Stimulated activated CD8-positive, alpha-beta memory T cell treated with anti-CD3 and anti-CD28 coated beads, Interleukin-12 subunit alpha, Interleukin-12 subunit beta, amount 100 ng/mL, for 4 hours (primary cell): ENCODE results near the gene OR6P1.

ENCODE experiments used
- DNase-seq: peaks from one replicate; pipeline ENCODE4 v3.0.0-alpha.2; 2020; ENCODE audit warnings: low read depth

Gene OR6P1, protein sequence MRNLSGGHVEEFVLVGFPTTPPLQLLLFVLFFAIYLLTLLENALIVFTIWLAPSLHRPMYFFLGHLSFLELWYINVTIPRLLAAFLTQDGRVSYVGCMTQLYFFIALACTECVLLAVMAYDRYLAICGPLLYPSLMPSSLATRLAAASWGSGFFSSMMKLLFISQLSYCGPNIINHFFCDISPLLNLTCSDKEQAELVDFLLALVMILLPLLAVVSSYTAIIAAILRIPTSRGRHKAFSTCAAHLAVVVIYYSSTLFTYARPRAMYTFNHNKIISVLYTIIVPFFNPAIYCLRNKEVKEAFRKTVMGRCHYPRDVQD

DNA sequence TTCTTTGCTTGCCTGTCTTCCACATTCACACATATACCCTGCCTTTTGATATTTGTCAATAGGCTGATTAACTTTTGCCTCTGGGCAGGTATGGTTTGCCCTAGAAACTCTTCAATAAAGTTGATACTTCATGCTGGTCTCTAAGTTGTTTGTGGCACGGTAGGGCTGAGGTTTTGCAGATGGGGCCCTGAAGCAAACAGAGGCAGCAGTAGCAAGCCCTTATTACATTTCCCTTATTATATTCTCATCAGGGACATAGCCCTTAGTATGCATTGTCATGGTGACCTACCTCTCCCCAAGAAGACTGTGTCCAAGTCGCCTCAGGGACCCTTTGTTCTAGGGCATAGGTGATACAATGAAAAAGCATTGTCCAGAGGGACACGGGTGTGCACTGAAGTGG, at the start of gene OR6P1:
Gene OR6P1 (minus strand): TSS at position 101 of the 400 bp plus-strand sequence. CDS start 6,976 bp downstream, outside the sequence.
- DNase-seq: no peak

DNA sequence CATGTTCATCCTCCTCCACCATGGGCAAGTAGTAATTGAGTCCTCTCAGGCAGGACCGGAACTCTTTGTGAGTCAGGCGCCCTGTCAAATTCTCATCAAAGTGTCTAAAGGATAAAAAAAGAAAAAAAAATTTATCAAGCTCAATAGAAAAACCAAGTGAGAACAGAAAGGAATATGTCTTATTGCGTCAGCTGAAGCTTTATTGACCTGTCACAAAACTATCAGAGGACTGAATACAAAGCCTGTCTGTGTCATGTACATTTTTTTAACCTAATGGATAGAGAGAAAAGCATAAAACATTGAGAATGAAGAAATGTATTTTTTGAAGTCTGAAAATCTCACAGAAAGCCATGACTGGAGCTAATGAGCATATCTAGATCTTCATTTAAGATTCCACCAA, 43.4 kb upstream of the OR6P1 start:
- no peak for DNase-seq

DNA sequence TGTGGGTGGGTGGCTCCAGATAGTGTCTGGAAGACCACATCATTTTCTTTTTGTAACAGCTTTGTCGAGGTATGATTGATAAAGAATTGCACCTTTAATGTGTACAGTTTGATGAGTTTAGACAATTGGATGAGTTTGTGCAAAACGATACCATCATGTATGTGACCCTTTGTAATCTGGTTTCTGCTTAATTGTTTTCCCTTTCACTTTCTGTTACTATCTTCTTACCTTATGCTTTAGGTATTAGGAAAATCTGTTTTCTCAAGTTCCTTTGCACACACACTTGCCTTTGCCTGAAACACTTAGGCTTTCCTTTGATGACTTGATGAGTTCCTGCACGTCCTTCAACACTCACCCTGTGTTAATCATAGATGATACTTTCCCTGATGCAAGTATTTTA, 41.5 kb upstream of the OR6P1 start:
- DNase-seq: no peak

DNA sequence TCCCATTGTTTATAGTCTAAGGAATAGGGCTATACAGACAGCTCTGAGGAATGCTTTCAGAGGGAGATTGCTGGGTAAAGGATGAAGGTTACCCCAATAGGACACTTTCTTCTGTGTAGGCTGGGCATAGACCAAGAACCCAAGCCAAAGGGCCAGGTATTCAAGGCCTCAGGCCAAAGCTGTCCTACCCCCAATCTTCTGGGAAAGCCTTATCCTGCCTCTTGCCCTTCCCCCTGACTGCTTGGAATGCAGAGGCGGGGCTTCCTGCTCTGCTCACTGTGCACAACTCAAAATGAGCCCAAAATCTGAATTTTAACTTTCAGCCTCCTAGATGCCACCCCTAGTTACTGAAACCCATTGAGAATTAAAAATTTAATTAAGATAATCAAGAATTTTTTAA, 36.9 kb upstream of the OR6P1 start:
- DNase-seq: no peak

DNA sequence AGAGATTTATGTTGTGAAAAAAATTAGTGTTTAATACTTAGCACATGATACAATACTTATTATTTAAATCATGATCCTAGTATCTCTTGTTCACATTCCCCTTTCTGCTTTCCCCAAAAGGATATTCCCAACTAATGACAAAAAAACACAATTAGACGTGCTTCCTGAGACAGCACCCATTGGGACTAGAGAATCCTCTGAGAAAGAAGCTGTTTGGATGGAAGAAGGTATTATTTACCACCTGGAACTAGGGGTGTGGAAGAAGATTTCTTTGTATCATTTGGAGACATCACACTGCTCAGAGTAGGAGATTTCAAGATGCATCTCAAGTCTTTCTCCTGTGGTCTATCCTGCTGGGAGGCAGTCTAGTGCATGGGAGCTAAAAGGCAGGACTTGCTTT, 34.6 kb upstream of the OR6P1 start, which contains the start of gene OR10Z1:
Gene OR10Z1 (plus strand): TSS at position 301 of the 400 bp plus-strand sequence. CDS start 1,171 bp downstream, outside the sequence.
- DNase-seq: no peak

DNA sequence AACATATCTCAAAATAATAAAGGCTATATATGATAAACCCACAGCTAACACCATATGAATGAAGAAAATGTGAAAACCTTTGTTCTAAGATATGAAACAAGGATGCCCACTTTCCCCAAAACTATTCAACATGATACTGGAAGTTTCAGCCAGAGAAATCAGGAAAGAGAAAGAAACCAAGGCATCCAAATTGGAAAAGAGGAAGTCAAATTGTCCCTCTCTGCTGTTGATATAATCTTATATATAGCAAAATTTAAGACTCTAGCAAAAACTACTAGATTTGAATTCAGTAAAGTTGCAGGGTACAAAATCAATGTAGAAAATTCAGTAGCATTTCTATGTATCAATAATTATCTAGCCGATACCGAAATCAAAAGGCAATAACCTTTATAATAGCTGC, 30.4 kb upstream of the OR6P1 start:
- no peak for DNase-seq

DNA sequence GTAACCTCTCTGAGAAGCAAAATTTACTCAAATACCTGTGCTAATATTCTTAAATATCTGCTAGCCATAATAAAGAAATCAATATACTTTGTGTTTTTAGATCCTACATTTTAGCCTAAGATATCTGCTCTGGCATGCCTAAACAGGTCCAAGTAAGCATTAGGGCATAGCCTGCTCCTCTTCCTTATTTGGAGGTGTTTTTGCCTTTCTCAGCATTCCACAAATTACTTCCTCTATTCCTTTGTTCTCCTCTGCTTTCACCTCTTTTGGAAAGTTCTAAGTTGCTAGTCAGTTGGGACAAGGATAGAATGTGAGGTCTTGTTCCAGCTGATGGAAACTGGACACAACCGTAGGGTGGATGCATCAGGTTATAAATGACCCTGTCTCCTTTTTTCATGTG, 16.6 kb upstream of the OR6P1 start:
- DNase-seq: no peak

DNA sequence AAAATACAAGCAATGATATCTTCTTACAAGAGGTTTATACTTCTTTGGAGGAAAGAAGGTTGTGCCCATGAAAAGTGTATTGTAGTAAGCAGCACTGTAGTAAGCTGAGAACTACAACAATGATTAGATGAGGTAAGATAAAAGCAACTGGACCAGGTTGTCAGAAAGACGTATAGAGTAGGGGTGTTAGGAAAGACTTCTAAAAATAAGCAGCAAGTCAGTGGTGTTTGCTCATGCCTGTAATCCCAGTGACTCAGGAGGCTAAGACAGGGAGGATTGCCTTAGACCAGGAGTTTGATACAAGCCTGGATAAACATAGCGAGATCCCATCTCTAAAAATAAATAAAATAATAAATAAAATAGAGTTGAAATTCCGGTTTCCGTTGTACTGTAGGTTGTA, 13.6 kb upstream of the OR6P1 start:
- DNase-seq: no peak

DNA sequence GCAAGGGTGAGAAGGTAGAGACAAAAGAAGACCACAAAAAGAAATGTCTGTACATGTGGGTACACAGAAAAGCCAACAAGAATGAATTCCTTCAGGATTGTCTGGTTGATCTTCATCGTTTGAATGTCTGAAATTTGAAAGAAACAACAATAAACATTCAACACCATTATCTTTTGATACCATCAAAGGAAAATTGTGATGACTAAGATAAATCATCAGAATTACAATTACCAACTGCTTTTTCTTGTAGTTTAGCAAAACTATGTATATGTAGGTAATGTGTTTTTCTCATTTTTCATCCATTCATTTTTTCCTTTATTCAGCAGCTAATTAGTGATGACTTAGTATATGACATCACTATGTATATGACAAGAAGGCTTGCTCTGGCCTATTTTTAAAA, 9.4 kb upstream of the OR6P1 start, which contains the start of gene OR10X1:
Gene OR10X1 (minus strand): TSS at position 167 of the 400 bp plus-strand sequence. CDS start 0 bp downstream, at position 167.
- DNase-seq: no peak

DNA sequence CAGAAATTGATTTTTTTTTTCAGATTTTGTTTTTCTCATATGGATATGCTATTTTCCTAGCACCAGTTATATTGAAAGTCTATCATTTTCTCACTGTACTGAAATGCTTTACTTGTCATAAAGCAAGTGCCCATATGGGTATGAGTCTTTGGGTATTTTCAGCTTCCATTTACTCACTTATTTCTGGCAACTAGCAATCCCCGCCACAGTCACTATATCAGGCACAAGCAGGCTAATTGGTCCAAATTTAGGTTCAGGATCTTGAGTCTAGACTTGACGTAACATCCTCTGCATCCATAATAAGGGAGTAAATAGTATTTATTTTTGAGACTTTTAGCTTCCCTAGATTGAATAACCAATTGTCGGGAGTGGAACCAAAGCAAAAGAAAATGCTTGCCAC, 7.2 kb upstream of the OR6P1 start:
- DNase-seq: no peak

DNA sequence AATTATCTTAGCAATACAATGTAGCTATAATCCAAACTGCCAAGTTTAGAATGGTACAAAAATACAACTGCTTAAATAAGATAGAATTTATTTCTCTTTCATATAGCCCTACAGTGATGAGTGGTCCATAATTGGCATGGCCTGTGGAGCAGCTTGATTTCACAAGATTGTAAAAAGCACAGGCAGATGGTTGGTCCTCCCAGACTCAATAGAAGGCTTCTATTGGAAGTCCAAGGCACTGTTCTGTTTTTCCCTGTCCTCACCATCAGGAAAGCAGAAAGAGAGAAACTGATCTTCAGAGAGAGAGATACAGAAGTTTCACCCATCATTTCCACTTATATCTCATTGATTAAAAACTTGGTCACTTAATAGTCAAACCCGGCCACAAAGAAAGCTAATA, 1.8 kb upstream of the OR6P1 start:
- no peak for DNase-seq

DNA sequence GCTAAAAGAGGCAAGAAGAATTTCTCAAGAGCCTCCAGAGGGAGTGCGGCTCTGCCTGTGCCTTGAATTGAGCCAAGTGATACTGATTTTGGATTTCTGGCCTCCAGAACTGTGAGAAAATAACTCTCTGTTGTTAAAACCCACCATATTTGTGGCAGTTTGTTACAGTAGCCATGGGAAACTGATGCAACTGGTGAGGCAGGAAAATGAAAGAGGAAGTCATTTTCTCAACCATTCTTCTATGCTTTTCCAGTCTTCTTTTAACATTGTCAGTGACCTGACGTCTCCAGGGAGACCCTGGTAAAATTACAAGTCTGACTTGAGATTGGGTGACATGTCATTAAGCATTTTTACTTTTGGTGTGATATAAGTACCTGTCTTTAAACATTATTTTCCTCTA, 5.8 kb downstream of the OR6P1 start:
- DNase-seq: no peak

DNA sequence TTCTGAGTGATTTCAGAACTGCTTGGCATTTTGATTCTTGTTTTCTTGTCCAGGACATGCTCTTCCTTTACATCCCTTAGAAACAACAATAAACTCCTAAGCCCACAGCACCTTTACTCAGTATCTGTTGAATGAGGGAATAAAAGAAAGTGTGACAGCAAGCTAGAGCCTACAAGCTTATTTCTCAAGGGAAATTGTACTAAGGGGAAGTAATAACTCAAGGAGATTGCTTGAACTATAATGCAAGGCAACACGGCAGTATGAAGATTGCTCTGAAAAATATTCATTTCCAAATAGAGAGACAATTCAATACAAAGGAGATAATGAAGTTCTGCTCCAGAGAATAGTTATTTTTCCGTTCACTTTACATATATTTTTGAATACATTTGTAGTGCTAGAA, 6.5 kb downstream of the OR6P1 start:
- no peak for DNase-seq

DNA sequence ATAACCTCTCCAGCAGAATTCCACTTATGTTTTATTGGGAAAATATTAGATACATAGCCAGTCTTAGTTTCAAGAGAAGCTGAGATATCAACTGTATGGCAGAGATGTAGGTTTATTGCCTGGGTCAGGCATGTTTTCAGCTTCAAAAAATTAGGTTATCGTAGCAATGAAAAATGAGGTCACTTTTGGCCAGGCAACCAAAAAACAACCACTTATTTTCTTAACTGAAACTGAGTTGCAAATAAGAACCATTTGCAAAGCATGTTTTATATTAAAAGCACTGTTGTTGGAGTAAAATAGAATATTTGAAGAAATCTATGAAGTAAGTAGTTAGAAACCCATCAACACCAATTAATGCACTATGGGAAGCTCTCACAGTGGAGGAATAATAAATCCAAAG, 10.7 kb downstream of the OR6P1 start:
- no peak for DNase-seq

DNA sequence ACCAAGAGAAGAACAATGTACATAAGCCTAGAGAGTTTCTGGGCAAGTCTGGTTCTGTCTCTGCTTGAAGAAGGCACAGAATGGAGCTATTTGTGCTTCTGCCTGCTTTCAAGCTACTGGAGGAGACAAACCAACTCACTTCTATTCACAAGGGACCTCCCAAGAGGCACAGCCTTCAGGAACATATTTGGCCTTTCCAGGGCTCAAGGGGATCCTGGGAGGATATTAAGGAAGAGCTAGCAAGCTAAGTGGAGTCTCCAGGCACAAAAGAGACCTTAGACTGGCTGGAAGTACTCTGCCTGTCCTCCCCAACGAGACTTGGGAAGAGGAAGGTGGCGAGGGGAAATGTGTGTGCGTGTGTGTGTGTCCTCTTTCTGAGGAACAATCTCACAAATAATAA, 16.0 kb downstream of the OR6P1 start, which contains the start of gene OR6Y1:
Gene OR6Y1 (minus strand): TSS at position 54 of the 400 bp plus-strand sequence. CDS start 6,300 bp downstream, outside the sequence.
- DNase-seq: no peak

DNA sequence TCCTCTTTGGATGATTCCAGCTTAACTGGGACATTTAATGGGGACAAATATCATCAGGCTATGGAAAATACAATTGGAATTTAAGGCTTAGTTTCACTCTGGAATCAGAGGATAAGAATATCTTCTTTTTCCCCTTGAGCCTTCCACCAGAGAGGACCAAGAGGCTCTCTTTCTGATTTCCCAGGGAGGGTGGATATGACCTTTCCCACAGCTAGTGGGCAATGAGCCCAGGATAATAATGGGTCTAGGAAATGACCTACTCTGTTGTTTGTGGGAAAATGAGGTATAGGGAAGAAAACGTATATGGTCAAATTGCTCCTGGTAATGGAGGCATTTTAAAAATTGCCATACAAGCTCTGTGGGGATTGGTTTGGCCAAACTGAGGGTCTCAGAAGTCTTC, 18.1 kb downstream of the OR6P1 start:
- DNase-seq: no peak

DNA sequence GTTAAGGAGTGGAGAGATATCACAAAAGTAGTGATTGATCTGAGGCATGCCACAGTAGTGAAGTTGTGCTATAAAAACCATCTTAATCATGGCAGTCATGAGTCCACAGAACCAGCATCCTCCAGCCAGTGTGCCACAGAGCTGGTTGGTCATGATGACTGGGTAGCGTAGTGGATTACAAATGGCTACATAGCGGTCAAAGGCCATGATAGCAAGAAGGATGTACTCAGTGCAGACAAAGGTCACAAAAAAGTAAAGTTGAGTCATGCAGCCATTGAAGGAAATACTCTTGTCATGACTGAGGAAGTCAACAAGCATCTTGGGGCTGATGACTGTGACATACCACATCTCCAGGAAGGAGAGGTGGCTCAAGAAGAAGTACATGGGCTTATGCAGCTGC, 22.8 kb downstream of the OR6P1 start:
- DNase-seq: no peak

DNA sequence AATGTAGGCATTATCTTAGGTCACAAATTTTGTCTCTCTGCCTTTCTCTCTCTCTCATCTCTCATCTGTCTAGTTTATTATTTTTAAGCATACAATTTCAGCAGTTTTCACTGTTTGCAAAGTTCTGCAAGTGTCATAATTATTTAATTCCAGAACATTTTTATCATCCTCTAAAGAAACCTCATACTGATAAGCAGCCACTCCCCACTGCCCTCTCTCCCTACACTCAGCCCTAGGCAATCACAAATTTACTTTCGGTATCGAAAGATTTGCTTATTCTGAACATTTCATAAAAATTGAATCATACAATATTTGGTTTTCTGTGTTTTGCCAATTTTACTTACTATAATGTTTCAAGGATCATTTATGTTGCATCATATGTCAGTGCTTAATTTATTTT, 32.8 kb downstream of the OR6P1 start:
- DNase-seq: no peak

DNA sequence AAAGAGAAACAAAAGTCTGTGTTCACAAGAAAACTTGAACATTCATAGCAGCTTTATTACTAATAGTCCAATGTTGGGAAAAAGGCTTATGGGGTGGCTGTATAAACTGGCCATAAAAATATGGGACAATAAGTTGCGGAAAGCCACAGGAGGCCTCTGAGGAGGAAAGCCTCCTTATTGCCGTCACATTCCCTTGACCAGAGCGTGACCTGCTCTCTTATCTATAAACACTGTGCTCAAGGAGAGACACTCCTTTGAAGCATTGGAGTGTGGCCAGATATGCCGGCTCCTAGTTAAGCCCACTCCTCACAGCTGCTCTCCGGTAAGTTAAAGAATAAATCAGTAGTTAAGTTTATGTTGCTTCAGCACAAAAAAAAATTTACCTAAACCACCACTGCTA, 35.9 kb downstream of the OR6P1 start:
- no peak for DNase-seq

DNA sequence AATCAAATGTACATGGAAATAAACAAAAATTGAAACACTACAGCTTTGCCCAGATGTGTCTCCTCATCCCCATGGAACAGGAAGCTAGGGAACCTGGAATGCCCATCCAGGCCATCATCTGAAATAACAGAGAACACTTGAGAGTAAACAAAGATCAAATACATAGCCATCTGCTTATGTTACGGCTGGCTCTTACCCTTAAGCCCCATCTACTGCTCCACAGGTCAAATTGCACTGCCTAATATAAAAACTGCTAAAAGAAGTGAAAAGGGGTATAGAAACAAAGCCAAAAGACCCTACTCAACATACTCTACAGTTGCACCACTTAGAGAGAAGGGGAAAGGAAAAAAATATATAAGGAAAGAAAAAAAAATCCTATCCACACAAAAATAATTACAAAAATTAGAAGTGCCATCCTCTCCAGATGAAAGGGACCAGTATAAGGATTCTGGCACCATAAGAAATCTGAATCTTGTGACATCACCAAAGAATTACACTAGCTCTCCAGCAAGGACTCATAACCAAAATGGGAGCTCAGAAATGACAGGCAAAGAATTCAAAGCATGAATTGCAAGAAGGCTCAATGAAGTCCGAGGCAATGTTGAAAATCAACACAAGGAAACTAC, 43.1 kb downstream of the OR6P1 start:
- DNase-seq: no peak

DNA sequence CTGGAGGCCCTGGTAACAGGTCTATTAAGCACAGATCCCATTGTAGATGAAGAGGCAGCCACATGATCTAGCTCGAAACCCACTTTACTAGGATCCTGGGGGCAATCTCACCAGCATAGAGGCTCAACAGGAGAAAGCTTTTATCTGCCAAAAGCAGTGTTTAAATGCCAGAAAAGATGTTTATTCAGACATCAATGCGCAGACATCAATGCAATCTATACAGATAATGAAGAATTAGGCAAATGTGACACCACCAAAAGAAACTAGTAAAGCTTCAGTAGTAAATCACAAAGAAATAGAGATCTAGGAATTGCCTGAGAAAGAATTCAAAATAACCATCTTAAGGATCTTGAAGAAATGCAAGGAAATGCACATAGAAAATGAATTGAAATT, 48.7 kb downstream of the OR6P1 start:
- no peak for DNase-seq

DNA sequence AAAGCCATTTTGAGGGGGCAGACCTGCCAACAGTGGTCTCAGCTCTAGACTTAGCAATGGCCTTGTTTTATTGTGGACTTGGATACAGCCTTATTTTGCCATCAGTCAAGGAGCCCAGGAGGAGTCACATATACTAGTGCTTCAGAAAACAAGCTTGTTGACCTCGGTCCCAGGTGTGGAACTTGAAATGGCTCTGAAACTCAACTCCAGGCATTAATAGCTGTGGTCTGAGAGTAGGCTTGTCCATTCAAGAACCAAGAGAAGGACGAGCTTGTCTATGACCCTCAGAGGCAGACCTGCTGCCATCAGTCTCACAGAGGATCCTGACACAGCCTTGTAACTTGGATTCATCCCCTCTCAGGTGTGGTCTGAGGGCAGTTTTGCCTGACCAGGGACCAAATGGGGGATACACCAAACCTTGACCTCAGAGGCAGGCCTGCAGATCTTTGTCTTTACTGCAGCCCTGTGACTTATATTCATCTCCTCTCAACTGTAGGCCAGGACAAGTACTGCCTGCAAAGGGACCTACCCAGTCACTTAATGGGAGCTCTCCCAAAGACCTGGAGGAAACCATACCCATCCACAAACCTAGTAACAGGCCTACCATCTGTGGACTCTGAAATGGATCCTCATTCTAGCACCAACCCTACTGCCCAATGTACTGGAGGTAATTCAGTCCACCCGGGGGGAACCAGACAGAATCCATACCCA, 49.3 kb downstream of the OR6P1 start:
- DNase-seq: no peak

DNA sequence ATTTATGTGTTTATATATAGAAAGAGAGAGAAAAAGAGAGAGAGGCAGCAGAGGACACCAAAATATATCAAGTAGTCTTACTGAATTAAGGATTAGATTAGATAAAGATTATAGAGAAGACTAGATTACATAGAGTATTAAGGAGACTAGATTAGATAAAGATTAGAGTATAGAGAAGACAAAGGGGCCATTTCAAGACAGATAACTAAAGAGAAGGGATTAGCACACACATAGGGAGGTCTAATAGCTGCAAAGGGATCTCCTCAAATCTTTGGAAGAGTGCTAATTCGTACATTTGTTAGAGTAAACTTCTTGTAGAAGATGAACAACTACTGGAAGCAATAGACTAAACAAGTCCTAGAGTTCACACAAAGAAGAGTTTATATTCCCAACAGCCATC, 50.4 kb downstream of the OR6P1 start:
- DNase-seq: no peak
